ENCODE data around the gene LSAMP.

Gene LSAMP

GRCh38 chr3:115996420-115997108 lies 448.7 kb downstream of the LSAMP start:
- in situ Hi-C loops (cut with HindIII; ENCODE audit: low pct_unique_long_range_greater_than_20kb, low sequenced_read_pairs), result no loop called here
- no peak for TF ChIP-seq JUND (IDR thresholded peaks at IDR 0.05; ENCODE audit: low read depth)
- DNase-seq (ENCODE audit: low read depth in 1 of 2, low spot score in 1 of 2), result no peak

- no peak for TF ChIP-seq JUND (IDR thresholded peaks at IDR 0.05; ENCODE audit: low read depth)
- DNase-seq (ENCODE audit: low read depth in 1 of 2, low spot score in 1 of 2), result no peak
- in situ Hi-C loops (cut with HindIII; ENCODE audit: low pct_unique_long_range_greater_than_20kb, low sequenced_read_pairs), result no loop called here
Observed at GRCh38 chr3:115990669-115991068, 454.6 kb downstream of the LSAMP start.

GRCh38 chr3:115989684-115990421 lies 455.4 kb downstream of the LSAMP start:
- no peak for DNase-seq (ENCODE audit: low read depth in 1 of 2, low spot score in 1 of 2)
- no peak for TF ChIP-seq JUND (IDR thresholded peaks at IDR 0.05; ENCODE audit: low read depth)
- in situ Hi-C loops (cut with HindIII; ENCODE audit: low pct_unique_long_range_greater_than_20kb, low sequenced_read_pairs), result no loop called here

- no peak for TF ChIP-seq JUND (IDR thresholded peaks at IDR 0.05; ENCODE audit: low read depth)
- peak in 1 of 2 experiments; percentile 27 for DNase-seq (ENCODE audit: low read depth in 1 of 2, low spot score in 1 of 2)
- in situ Hi-C loops (cut with HindIII; ENCODE audit: low pct_unique_long_range_greater_than_20kb, low sequenced_read_pairs), result no loop called here
Observed at GRCh38 chr3:115986555-115987207, 458.6 kb downstream of the LSAMP start.

GRCh38 chr3:115982629-115983028 lies 462.7 kb downstream of the LSAMP start:
- no peak for DNase-seq (ENCODE audit: low read depth in 1 of 2, low spot score in 1 of 2)
- TF ChIP-seq JUND (IDR thresholded peaks at IDR 0.05; ENCODE audit: low read depth), result no peak

GRCh38 chr3:115982108-115982507 lies 463.2 kb downstream of the LSAMP start:
- TF ChIP-seq JUND (IDR thresholded peaks at IDR 0.05; ENCODE audit: low read depth), result no peak
- DNase-seq (ENCODE audit: low read depth in 1 of 2, low spot score in 1 of 2), result no peak
- in situ Hi-C loops (cut with HindIII; ENCODE audit: low pct_unique_long_range_greater_than_20kb, low sequenced_read_pairs), result no loop called here

More at GRCh38 chr3:115982629-115983028, 462.7 kb downstream of the LSAMP start:
- in situ Hi-C loops (cut with HindIII; ENCODE audit: low pct_unique_long_range_greater_than_20kb, low sequenced_read_pairs), result no loop called here

GRCh38 chr3:115980709-115981108 lies 464.6 kb downstream of the LSAMP start:
- TF ChIP-seq JUND (IDR thresholded peaks at IDR 0.05; ENCODE audit: low read depth), result no peak
- DNase-seq (ENCODE audit: low read depth in 1 of 2, low spot score in 1 of 2), result no peak
- in situ Hi-C loops (cut with HindIII; ENCODE audit: low pct_unique_long_range_greater_than_20kb, low sequenced_read_pairs), result no loop called here

GRCh38 chr3:115977866-115978265 lies 467.4 kb downstream of the LSAMP start:
- DNase-seq (ENCODE audit: low read depth in 1 of 2, low spot score in 1 of 2), result no peak
- in situ Hi-C loops (cut with HindIII; ENCODE audit: low pct_unique_long_range_greater_than_20kb, low sequenced_read_pairs), result no loop called here
- no peak for TF ChIP-seq JUND (IDR thresholded peaks at IDR 0.05; ENCODE audit: low read depth)

- in situ Hi-C loops (cut with HindIII; ENCODE audit: low pct_unique_long_range_greater_than_20kb, low sequenced_read_pairs), result no loop called here
- TF ChIP-seq JUND (IDR thresholded peaks at IDR 0.05; ENCODE audit: low read depth), result no peak
- DNase-seq (ENCODE audit: low read depth in 1 of 2, low spot score in 1 of 2), result no peak
Observed at GRCh38 chr3:115975796-115976195, 469.5 kb downstream of the LSAMP start.

- in situ Hi-C loops (cut with HindIII; ENCODE audit: low pct_unique_long_range_greater_than_20kb, low sequenced_read_pairs), result no loop called here
- no peak for DNase-seq (ENCODE audit: low read depth in 1 of 2, low spot score in 1 of 2)
- TF ChIP-seq JUND (IDR thresholded peaks at IDR 0.05; ENCODE audit: low read depth), result no peak
Observed at GRCh38 chr3:115975353-115975752, 469.9 kb downstream of the LSAMP start.

- TF ChIP-seq JUND (IDR thresholded peaks at IDR 0.05; ENCODE audit: low read depth), result no peak
- no peak for DNase-seq (ENCODE audit: low read depth in 1 of 2, low spot score in 1 of 2)
- in situ Hi-C loops (cut with HindIII; ENCODE audit: low pct_unique_long_range_greater_than_20kb, low sequenced_read_pairs), result no loop called here
Observed at GRCh38 chr3:115974940-115975339, 470.3 kb downstream of the LSAMP start.

GRCh38 chr3:115968871-115969270 lies 476.4 kb downstream of the LSAMP start:
- in situ Hi-C loops (cut with HindIII; ENCODE audit: low pct_unique_long_range_greater_than_20kb, low sequenced_read_pairs), result no loop called here
- no peak for DNase-seq (ENCODE audit: low read depth in 1 of 2, low spot score in 1 of 2)
- TF ChIP-seq JUND (IDR thresholded peaks at IDR 0.05; ENCODE audit: low read depth), result no peak

- in situ Hi-C loops (cut with HindIII; ENCODE audit: low pct_unique_long_range_greater_than_20kb, low sequenced_read_pairs), result no loop called here
- no peak for TF ChIP-seq JUND (IDR thresholded peaks at IDR 0.05; ENCODE audit: low read depth)
- DNase-seq (ENCODE audit: low read depth in 1 of 2, low spot score in 1 of 2), result no peak
Observed at GRCh38 chr3:115961380-115961779, 483.9 kb downstream of the LSAMP start.

Measured in T47D (cell line).